Stimulated activated CD8-positive, alpha-beta memory T cell treated with anti-CD3 and anti-CD28 coated beads, Interleukin-15, amount 100 ng/mL, for 24 hours (primary cell): ENCODE data around the gene DNM3.

ENCODE experiments used
- DNase-seq: peaks from one replicate; pipeline ENCODE4 v3.0.0-alpha.2; 2020; ENCODE audit warnings: low read depth

The DNM3 gene

GRCh38 chr1:172397221-172397620 is 555.9 kb downstream of the DNM3 start:
- DNase-seq = no peak

- no peak for DNase-seq
Measured at GRCh38 chr1:172397633-172398032, 556.3 kb downstream of the DNM3 start.

DNA sequence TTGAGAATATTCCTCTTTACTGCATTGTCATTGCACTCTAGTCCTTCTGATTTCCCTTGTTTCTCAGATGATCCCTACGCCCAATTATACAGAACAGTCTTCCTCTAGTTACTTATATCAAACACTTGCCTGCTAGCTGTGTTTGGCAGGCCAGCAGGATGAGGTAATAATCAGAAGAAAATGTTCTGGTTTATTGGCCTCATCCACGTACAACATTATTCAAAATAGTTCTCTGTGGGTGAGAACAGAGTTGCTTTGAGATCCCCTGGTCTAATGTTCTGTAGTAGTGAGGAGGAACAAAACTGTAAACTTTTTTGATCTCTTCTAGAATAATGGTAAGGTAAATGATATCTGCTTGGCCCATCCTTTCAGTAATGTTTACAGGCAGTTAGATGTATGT is 556.9 kb downstream of the DNM3 start:
- DNase-seq = no peak

DNA sequence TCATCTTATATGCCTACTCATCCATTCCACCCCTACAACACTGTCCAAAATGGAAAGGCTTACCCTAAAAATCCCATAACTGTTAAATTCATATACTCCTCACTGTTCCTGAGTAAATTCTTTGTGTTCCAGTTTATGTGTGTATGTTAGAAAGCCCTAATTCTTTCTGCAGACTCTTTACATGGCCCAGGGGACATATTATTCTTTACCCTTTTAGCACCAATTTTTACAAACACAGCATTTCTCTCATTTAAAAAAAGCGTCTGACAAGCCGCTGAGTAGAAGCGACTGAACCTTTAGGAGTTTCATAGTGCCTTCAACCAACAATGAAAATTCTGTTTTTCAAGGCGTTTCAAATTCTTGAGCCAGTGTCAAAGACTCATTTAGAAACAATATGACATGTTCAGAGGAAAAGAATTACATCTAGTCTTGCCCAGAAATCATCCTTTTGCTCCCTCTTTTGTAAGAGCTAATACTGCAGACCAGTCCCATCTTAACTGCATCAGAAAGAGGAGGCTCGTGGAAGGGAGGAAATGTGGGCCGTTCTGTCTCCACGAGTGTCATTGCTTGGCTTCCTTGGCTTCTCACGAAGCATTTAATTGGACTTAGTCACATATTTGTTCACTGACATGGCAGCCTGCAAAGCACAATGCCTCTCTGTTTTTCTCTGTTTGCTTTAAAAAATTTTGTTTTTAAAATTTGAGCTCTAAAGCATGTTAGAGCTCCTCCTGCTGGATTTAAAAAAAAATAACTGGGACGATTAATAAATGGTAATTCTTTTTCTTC is 557.9 kb downstream of the DNM3 start:
- no peak for DNase-seq

- DNase-seq = no peak
Measured at GRCh38 chr1:172399756-172400721, 558.7 kb downstream of the DNM3 start.

DNA sequence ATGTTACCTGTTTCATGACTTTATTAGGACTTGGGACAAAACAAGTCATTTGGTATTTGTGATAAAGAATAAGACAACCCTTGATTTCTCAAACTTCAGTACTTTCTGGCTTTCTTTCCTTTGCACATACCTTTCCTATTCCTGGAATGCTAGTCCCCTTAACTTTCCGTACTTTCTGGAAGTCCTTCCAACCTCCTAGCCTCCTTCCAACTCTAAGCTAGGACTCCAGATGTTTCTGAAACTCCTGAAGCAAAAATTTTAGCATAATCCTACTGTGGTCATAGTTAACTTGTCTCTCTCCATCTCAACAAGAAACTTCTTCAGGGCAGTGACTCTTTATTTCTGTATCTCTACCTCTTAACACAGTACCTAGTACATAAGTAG is 559.4 kb downstream of the DNM3 start:
- DNase-seq = no peak

- DNase-seq = no peak
Measured at GRCh38 chr1:172401477-172401876, 560.2 kb downstream of the DNM3 start.

DNA sequence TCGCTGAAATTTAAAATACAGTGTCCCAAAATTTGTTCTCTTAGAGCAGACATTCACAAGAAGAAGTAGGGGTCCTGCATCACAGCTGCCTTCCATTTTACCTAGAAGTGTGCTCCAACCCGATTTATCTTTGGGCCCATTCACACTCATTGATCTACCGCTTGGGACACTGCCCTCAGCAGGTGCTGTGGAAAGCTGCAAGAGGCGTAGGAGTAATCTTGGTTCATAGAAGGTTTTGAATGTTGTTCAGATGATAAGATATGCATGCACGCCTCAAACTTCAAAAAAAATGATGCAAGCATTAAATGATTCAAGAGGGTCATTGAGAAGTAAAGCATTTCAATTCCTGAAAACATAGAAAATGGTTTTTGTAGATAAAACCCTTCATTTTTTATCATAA is 560.6 kb downstream of the DNM3 start:
- DNase-seq = no peak

DNA sequence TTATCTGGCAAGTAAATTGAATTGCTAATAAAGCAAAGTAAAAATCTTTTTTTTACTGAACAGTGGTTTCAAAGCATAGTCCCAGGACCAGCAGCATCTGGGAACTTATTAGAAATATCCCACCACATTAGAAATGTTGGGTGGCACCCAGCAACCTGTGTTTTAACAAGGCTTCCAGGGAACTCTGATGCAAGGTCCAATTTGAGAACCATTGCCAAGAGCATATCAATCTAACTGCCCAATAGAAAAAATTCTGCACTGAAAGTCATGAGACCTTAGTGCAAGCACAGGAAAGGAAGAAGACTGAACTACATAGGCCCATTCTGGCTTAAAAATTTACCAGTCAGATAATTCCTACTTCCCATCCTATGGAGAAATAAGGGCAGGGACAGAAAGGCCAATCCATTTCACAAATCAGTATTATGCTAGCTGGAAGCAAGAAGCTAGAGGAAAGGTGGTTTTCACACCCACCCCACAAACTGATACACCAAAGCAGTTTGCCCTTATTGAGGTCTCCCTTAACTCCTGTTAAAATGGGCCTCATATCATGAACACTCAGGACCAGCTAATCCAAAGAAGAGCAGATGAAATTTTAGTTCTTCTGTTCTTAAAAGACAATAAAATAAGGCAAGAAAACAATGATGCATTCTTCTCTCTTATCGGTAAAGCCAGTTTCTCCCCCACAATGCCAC is 561.7 kb downstream of the DNM3 start:
- no peak for DNase-seq

- DNase-seq = no peak
Measured at GRCh38 chr1:172404121-172404520, 562.8 kb downstream of the DNM3 start.

DNA sequence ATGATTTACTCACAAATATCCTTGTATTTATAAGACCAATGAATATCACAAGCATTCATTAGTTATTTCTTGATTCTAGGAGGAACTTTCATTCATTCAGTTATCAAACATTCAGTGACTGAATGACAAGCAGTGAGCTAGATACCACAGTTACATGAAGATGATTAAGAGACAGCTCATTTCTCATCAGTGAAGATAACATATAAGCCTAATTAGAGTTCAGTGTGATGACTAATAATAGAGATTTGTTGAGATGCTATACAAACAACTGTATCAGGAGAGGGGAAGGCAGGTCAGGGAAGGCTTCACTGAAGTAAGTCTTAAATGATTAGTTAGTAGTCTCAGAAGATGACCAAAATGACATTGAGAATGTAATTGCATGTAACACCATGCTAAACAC is 564.6 kb downstream of the DNM3 start:
- DNase-seq = no peak

DNA sequence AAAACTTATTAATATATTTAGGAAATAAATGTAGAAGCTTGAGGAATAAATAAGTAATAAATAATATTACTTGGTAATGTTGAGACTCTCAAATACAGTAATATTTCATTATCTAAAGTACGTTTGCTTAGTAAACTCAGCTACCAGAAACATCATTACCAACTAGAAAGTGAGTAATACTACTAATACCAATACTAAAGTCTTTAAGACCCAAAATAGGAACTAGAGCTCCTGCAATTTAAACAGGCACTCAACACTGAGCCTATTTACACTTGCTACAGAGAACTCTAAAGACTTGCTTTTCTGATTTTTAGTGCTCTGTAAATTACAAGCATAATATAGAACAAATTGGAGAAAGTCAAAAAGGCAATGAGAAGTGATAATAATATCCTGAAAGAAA is 565.7 kb downstream of the DNM3 start:
- no peak for DNase-seq

DNA sequence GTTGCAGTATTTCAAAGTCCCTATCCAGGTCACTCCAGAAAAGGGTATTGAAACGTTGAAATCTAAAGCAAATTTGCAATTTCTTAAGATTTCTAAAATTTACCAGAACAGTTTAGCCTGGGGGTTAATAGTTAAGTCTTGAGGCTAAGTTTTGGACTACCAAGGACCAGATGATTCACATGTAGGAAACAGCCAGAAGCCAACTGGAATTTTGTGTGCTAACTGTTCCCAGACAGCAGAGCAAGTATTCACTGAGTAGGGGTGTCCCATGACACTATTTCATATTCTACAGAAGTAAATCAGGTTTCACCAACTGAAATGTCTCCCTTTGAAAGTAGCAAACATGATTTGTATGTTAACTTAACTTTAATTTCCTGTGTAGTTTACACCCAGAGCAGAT is 567.7 kb downstream of the DNM3 start:
- DNase-seq = no peak

DNA sequence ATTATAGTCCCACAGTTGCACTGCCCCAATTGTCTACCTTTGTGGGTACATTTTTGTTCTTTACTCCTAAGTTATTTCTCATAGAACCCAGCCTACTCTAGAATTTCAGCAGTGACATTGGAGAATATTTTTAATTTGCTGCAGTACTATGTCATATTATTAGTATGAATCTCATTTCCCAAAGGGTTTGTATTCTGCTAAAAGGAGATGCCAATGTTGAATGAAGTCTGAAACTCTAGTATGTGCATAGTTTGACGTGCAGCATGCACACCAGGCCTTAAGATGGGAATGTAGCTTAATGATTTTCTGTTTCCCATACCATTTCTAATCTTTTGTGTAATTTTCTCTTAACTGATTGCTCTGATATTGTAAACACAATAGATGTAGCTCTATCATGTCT is 568.7 kb downstream of the DNM3 start:
- DNase-seq = no peak

DNA sequence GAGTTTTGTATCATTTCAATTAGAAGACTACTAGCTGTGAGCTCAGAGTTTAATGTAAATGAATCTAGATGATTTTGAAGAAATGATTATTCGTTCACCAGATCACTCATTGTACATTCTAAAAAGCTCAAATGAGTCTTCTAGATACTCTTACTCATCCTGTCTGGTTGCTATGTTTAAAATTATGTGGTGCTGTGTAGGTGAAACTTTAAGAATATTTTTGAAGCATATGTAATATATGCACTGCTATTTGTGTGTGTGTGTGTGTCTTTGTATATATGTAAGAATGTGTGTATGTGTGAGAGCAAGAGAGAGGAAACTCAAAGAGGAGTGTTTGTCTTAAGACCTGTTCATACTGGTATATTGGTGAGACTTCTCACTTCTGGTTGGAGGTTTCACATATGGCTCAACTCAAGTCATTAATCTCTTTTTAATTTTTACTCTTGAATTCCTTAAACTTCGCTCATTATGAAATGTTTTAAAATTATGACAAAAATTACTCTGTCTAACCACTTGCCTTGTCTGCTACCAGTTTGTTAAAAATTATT is 570.6 kb downstream of the DNM3 start:
- no peak for DNase-seq

- DNase-seq = no peak
Measured at GRCh38 chr1:172414331-172414730, 573.0 kb downstream of the DNM3 start.

- DNase-seq = no peak
Measured at GRCh38 chr1:172416496-172417035, 575.3 kb downstream of the DNM3 start.

GRCh38 chr1:172417557-172417956 is 576.3 kb downstream of the DNM3 start:
- DNase-seq = no peak

GRCh38 chr1:172420385-172420784 is 579.1 kb downstream of the DNM3 start, which contains the start of gene C1orf105:
Gene C1orf105, plus strand, starts transcription at chr1:172420685. Its CDS starts 201 bp downstream, at chr1:172420886.
- no peak for DNase-seq

DNA sequence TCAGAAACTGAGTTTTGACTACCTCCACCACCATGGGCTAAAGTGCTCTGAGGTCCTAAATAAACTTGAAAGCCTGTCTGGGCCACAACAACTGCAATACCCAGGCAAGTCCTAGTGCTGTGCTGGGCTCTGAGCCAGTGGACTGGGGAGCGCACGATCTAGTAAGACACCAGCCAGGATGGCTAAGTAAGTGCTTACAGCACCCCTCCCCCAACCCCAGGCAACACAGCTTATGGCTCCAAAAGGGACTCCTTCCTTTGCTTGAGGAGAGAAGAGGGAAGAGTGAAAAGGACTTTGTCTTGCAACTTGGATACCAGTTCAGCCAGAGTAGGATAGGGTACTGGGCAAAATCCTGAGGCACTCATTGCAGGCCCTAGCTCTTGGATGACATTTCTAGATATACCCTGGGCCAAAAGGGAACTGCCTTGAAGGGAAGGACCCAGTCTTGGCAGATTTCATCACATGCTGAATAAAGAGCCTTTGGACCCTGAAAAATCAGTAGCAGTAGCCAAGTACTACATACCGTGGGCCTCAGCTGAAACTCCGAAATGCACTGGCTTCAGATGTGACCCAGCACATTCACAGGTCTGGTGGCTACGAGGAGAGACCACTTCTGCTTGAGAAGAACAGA is 580.8 kb downstream of the DNM3 start:
- no peak for DNase-seq

DNA sequence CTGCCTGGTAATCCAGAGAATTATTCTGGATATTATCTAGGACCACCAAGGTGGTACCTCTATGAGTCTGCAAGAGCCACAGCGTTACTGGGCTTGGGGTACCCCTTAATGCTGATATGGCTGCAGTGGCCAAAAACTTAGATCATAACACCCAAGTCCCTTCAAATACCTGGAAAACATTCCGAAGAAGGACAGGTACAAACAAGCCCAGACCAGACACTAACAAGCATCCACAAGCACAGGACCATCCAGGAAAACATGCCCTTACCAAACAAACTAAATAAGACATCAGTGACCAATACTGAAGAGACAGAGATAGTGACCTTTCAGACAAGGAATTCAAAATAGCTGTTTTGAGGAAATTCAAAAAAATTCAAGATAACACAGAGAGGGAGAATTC is 582.0 kb downstream of the DNM3 start:
- DNase-seq = no peak
